Measurements from ENCODE around the gene SYT11.

DNA sequence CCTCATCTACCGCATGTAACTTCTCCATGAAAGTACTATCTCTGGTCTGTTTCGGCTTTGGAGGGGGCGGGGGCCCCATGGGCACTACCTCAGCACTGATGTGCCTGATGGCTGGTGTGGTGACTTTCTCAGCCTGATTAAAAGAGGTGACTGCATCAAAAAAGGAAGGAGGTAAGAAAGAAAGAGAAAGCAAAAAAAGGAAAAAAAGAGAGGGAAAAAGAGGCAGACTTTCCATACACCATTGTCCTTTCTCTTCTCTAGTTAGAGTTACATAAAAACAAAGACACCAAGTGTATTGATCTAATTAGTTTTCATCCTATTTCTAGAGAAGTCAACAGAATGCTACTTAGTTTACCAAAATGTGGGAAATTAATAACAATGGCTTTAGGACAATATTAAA, 45.7 kb upstream of the SYT11 start:
- TF ChIP-seq U2AF1 (optimal IDR thresholded peaks at IDR 0.05; ENCODE audit: low read depth, low read length) (no peak), POLR2AphosphoS5 (IDR thresholded peaks at IDR 0.05; ENCODE audit: control insufficient read depth, insufficient read depth, low read depth, low read length) (no peak), RFX5 (IDR thresholded peaks at IDR 0.05; ENCODE audit: low read depth, low read length) (no peak), BRCA1 (IDR thresholded peaks at IDR 0.05) (no peak), BRCA1 (CRISPR knock-in tag; IDR thresholded peaks at IDR 0.05) (no peak), TCF7L2 (IDR thresholded peaks at IDR 0.05; ENCODE audit: low read depth, low read length) (no peak), TEAD4 (IDR thresholded peaks at IDR 0.05; ENCODE audit: low read length) (no peak), TEAD4 (CRISPR knock-in tag; IDR thresholded peaks at IDR 0.05; ENCODE audit: borderline replicate concordance) (no peak), CHD2 (IDR thresholded peaks at IDR 0.05; ENCODE audit: low read depth, low read length) (no peak), ARID2 (IDR thresholded peaks at IDR 0.05) (no peak)
- TF ChIP-seq, protein P1, sequence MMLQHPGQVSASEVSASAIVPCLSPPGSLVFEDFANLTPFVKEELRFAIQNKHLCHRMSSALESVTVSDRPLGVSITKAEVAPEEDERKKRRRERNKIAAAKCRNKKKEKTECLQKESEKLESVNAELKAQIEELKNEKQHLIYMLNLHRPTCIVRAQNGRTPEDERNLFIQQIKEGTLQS (IDR thresholded peaks at IDR 0.05) = no peak
- TF ChIP-seq, protein P1 (CRISPR knock-in tag; conservative IDR thresholded peaks at IDR 0.05) = no peak
- TF ChIP-seq, protein P2, sequence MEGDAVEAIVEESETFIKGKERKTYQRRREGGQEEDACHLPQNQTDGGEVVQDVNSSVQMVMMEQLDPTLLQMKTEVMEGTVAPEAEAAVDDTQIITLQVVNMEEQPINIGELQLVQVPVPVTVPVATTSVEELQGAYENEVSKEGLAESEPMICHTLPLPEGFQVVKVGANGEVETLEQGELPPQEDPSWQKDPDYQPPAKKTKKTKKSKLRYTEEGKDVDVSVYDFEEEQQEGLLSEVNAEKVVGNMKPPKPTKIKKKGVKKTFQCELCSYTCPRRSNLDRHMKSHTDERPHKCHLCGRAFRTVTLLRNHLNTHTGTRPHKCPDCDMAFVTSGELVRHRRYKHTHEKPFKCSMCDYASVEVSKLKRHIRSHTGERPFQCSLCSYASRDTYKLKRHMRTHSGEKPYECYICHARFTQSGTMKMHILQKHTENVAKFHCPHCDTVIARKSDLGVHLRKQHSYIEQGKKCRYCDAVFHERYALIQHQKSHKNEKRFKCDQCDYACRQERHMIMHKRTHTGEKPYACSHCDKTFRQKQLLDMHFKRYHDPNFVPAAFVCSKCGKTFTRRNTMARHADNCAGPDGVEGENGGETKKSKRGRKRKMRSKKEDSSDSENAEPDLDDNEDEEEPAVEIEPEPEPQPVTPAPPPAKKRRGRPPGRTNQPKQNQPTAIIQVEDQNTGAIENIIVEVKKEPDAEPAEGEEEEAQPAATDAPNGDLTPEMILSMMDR (IDR thresholded peaks at IDR 0.05 in 2 of 3, conservative IDR thresholded peaks at IDR 0.05 in 1 of 3; ENCODE audit: insufficient read depth in 2 of 3, low read depth in 1 of 3, low read length in 3 of 3) = no peak
